CD14-positive monocyte (primary cell): ENCODE results near the gene ATP8B3. TPM values are rescaled to one million over a fixed set of nuclear protein-coding genes. Genes with fewer than 3 reads are reported as not detected.

Experiments used
- DNase-seq, 3 donors: peaks; one replicate each; pipeline ENCODE4 v3.0.0-alpha.2; 2011 to 2022
- H2AFZ ChIP-seq: 2 replicates; pipeline ENCODE4 v1.6.0; 2012; ENCODE audit warnings: mild to moderate bottlenecking, low read depth, low read length, inconsistent platforms; ENCODE audit not compliant: insufficient read depth, poor library complexity, severe bottlenecking
- H3K27ac ChIP-seq, 2 donors: 1 replicate in 1 of 2; 2 replicates in 1 of 2; pipeline ENCODE4 v1.5.1; 2012 to 2013; ENCODE audit warnings: low read length in 2 of 2, control low read depth in 1 of 2, inconsistent platforms in 1 of 2, low read depth in 1 of 2, mild to moderate bottlenecking in 1 of 2
- H3K27me3 ChIP-seq, 2 donors: one replicate each; pipeline versions ENCODE4 v1.6.0 to v1.6.1; 2011 to 2013; ENCODE audit warnings: low read length in 2 of 2; ENCODE audit not compliant: control insufficient read depth in 2 of 2, insufficient read depth in 2 of 2
- H3K36me3 ChIP-seq, 2 donors: replicated peaks in 1 of 2; 1 replicate in 1 of 2; 2 replicates in 1 of 2; pipeline versions ENCODE4 v1.5.1 to v1.6.1; 2012 to 2013; ENCODE audit warnings: low read length in 2 of 2, control low read depth in 1 of 2, inconsistent platforms in 1 of 2, mild to moderate bottlenecking in 1 of 2; ENCODE audit not compliant: insufficient read depth in 2 of 2, control insufficient read depth in 1 of 2
- H3K4me1 ChIP-seq, 2 donors: 1 replicate in 1 of 2; 2 replicates in 1 of 2; pipeline versions ENCODE4 v1.5.1 to v1.6.1; 2012 to 2013; ENCODE audit warnings: low read length in 2 of 2, control low read depth in 1 of 2, inconsistent platforms in 1 of 2, mild to moderate bottlenecking in 1 of 2, moderate library complexity in 1 of 2; ENCODE audit not compliant: insufficient read depth in 2 of 2, control insufficient read depth in 1 of 2
- H3K4me2 ChIP-seq: replicated peaks from 2 replicates; pipeline ENCODE3; 2012; ENCODE audit warnings: low read length, moderate library complexity, mild to moderate bottlenecking; ENCODE audit not compliant: poor library complexity, severe bottlenecking; ENCODE audit errors: extremely low read depth
- H3K4me3 ChIP-seq, 3 experiments: fragments of 200-600 bp in 1 of 3; sonication (generic) in 1 of 3; replicated peaks in 1 of 3; 1 replicate in 2 of 3; 2 replicates in 1 of 3; pipeline ENCODE4 v1.5.1; 2011 to 2013; ENCODE audit warnings: low read length in 3 of 3, mild to moderate bottlenecking in 3 of 3, control low read depth in 2 of 3, low read depth in 2 of 3, inconsistent platforms in 1 of 3, moderate library complexity in 1 of 3
- H3K79me2 ChIP-seq: 2 replicates; pipeline ENCODE4 v1.6.0; 2012; ENCODE audit warnings: mild to moderate bottlenecking, control low read depth, inconsistent platforms, low read length, moderate library complexity; ENCODE audit not compliant: insufficient read depth
- H3K9ac ChIP-seq: 2 replicates; pipeline ENCODE4 v1.6.0; 2017; ENCODE audit warnings: low read length, mild to moderate bottlenecking; ENCODE audit not compliant: insufficient read depth, poor library complexity, severe bottlenecking
- H3K9me3 ChIP-seq, 2 donors: replicated peaks in 1 of 2; 1 replicate in 1 of 2; 2 replicates in 1 of 2; pipeline versions ENCODE4 v1.5.1 to v1.6.1; 2012 to 2013; ENCODE audit warnings: low read length in 2 of 2, control low read depth in 1 of 2; ENCODE audit not compliant: control insufficient read depth in 1 of 2, insufficient read depth in 1 of 2
- H4K20me1 ChIP-seq: 2 replicates; pipeline ENCODE4 v1.6.0; 2012; ENCODE audit warnings: mild to moderate bottlenecking, low read length, control low read depth, moderate library complexity; ENCODE audit not compliant: insufficient read depth
- H3K27ac Mint-ChIP-seq, 7 donors: one replicate each; pipeline ENCODE4 v1.8.0; 2020; ENCODE audit warnings: mild to moderate bottlenecking in 7 of 7, mixed read lengths in 7 of 7, moderate library complexity in 6 of 7, inconsistent platforms in 2 of 7
- H3K27me3 Mint-ChIP-seq, 3 donors: one replicate each; pipeline ENCODE4 v1.8.0; 2021 to 2022; ENCODE audit warnings: low read depth in 3 of 3, mild to moderate bottlenecking in 3 of 3, mixed read lengths in 3 of 3, moderate library complexity in 3 of 3, inconsistent platforms in 1 of 3
- H3K36me3 Mint-ChIP-seq, 2 donors: one replicate each; pipeline ENCODE4 v1.8.0; 2020; ENCODE audit warnings: mixed read lengths in 2 of 2, inconsistent platforms in 1 of 2, mild to moderate bottlenecking in 1 of 2
- H3K4me1 Mint-ChIP-seq: one replicate; pipeline ENCODE4 v1.8.0; 2020; ENCODE audit warnings: mild to moderate bottlenecking, mixed read lengths
- H3K4me3 Mint-ChIP-seq, 2 donors: one replicate each; pipeline ENCODE4 v1.8.0; 2020; ENCODE audit warnings: mild to moderate bottlenecking in 2 of 2, mixed read lengths in 2 of 2, moderate library complexity in 1 of 2
- H3K9me3 Mint-ChIP-seq, 7 donors: one replicate each; pipeline ENCODE4 v1.8.0; 2020 to 2022; ENCODE audit warnings: mixed read lengths in 7 of 7, mild to moderate bottlenecking in 6 of 7, moderate library complexity in 6 of 7, inconsistent platforms in 2 of 7
- CTCF ChIP-seq: fragments of 200-600 bp; IDR thresholded peaks from one replicate; pipeline ENCODE4 v1.8.0; 2022; ENCODE audit warnings: antibody characterized with exemption, mild to moderate bottlenecking
- WGBS: methylation state at CpG from one replicate; pipeline ENCODE4 v1.1.5; 2013; ENCODE audit warnings: missing lambda C conversion rate; ENCODE audit not compliant: insufficient coverage; 5-methylcytosine and 5-hydroxymethylcytosine counted together
- intact Hi-C, 2 donors: fragments of 100-400 bp; cut with micrococcal nuclease; formaldehyde crosslinking; loops; one replicate each; pipeline versions ENCODE4 v1.15.0 to v1.15.1; 2023
- polyA plus RNA-seq, 3 donors: library from polyadenylated mRNA; depleted of rRNA in 1 of 3; unstranded in 2 of 3; stranded (reverse) in 1 of 3; fragments of 300-500 nt in 2 of 3; fragments of >200 nt in 1 of 3; fragmentation: Illumina TruSeq in 2 of 3; gene quantifications; 1 replicate in 2 of 3; 2 replicates in 1 of 3; pipeline ENCODE4 v1.2.3, GENCODE V29; 2012 to 2021

The ATP8B3 gene
- polyA plus RNA-seq, 3 donors, result 1.6 to 8.2 (median 1.8) TPM

DNA sequence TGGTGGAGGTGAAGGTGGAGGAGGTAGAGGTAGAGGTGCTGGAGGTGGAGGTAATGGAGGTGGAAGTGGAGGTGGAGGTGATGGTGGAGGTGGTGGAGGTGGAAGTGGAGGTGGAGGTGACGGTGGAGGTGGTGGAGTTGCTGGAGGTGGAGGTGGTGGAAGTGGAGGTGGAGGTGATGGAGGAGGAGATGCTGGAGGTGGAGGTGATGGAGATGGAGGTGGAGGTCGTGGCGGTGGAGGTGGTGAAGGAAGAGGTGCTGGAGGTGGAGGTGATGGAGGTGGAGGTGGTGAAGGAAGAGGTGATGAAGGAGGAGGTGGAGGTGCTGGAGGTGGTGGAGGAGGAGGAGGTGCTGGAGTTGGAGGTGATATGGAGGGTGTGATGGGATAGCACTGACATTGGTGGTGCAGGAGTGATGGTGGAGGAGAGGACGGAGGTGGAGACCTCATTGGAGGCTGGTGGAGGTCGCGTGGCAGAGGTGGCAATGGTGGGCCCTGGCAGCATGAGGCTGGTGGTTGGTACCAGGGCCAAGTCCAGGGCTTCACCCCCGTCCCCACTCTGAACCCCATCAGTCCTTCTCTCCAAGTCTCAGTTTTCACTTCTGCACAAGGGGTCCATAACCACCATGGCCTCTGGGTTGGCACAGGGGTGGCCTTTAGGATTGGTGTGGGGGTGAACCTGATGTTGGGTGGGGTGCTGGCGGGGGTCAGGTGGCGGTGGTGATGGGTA is 43.0 kb downstream of the ATP8B3 start:
- Histone ChIP-seq H3K9ac (no peak overlapping the region), H3K27ac (no peak overlapping the region), H3K4me3 (no peak overlapping the region), H3K9me3 (peaks cover 23 to 34% of the 10 kb centered on the region in 2 donors), H4K20me1 (no peaks in the 10 kb centered on the region), H2AFZ (no peak overlapping the region), H3K4me1 (no peaks in the 10 kb centered on the region), H3K27me3 (peaks cover 26 to 86% of the 10 kb centered on the region in 2 donors), H3K4me2 (no peak overlapping the region), H3K36me3 (no peaks in the 10 kb centered on the region), H3K79me2 (no peaks in the 10 kb centered on the region)
- H3K27ac Mint-ChIP-seq, result peak overlapping the region in 1 of 7 donors; percentile 57
- no peak for DNase-seq
- intact Hi-C loops, result loop anchor here in 1 of 2 donors (5.0 to 10.0 kb wide), 2 partner anchors 144 to 222 kb away; no protein-coding TSS in a partner anchor
- H3K9me3 Mint-ChIP-seq, result peaks cover 12 to 41% (median 33%) of the 10 kb centered on the region in 7 donors
- peaks cover 75 to 96% (median 78%) of the 10 kb centered on the region in 3 donors for H3K27me3 Mint-ChIP-seq
- TF ChIP-seq CTCF, result no peak
- 91% methylated on average over 6 of the region's 9 CpGs for WGBS
- H3K4me1 Mint-ChIP-seq, result no peaks in the 10 kb centered on the region
- peak overlapping the region in 1 of 2 donors; percentile 65 for H3K4me3 Mint-ChIP-seq
- H3K36me3 Mint-ChIP-seq, result peaks cover 0 to 5% of the 10 kb centered on the region in 2 donors

- Mint-ChIP-seq H3K9me3 (peaks cover 12 to 40% (median 33%) of the 10 kb centered on the region in 7 donors), H3K27me3 (peaks cover 75 to 96% (median 78%) of the 10 kb centered on the region in 3 donors), H3K36me3 (peaks cover 0 to 5% of the 10 kb centered on the region in 2 donors), H3K27ac (peak overlapping the region in 1 of 7 donors; percentile 57), H3K4me3 (peak overlapping the region in 1 of 2 donors; percentile 48), H3K4me1 (peaks cover 2% of the 10 kb centered on the region)
- Histone ChIP-seq H3K4me1 (no peaks in the 10 kb centered on the region), H2AFZ (no peak overlapping the region), H3K79me2 (no peaks in the 10 kb centered on the region), H3K36me3 (no peaks in the 10 kb centered on the region), H4K20me1 (no peaks in the 10 kb centered on the region), H3K9me3 (peaks cover 23 to 40% of the 10 kb centered on the region in 2 donors), H3K4me3 (no peak overlapping the region), H3K27me3 (peaks cover 31 to 86% of the 10 kb centered on the region in 2 donors), H3K4me2 (no peak overlapping the region), H3K9ac (no peak overlapping the region), H3K27ac (no peak overlapping the region)
- no peak for TF ChIP-seq CTCF
- DNase-seq, result no peak
- 13% methylated on average over 10 of the region's 13 CpGs for WGBS
- intact Hi-C loops, result loop anchor here in 1 of 2 donors (5.0 to 10.0 kb wide), 2 partner anchors 143 to 221 kb away; no protein-coding TSS in a partner anchor
Measured at GRCh38 chr19:1768248-1768647, 43.8 kb downstream of the ATP8B3 start.
